OCI-LY1 (cell line): Measurements from ENCODE around the gene CPNE7.

ENCODE experiments used
- H2AFZ ChIP-seq: fragments of 200-600 bp; sonication (generic), shearing (Covaris generic); 2 replicates; pipeline ENCODE4 v1.6.0; 2014; ENCODE audit warnings: antibody characterized with exemption, mild to moderate bottlenecking, low read length
- H3F3A ChIP-seq: fragments of 200-600 bp; sonication (generic), shearing (Covaris generic); 2 replicates; pipeline ENCODE4 v1.6.0; 2014; ENCODE audit warnings: mild to moderate bottlenecking, antibody characterized with exemption, low read length, moderate library complexity; ENCODE audit not compliant: insufficient read depth
- H3K27ac ChIP-seq: fragments of 200-600 bp; sonication (generic); 2 replicates; pipeline ENCODE4 v1.5.1; 2014; ENCODE audit warnings: low read length, mixed run types, mild to moderate bottlenecking, low read depth; ENCODE audit not compliant: poor library complexity, severe bottlenecking
- H3K27me3 ChIP-seq: fragments of 200-600 bp; sonication (generic); 2 replicates; pipeline ENCODE4 v1.6.0; 2014; ENCODE audit warnings: antibody characterized with exemption, mild to moderate bottlenecking, low read length, moderate library complexity; ENCODE audit not compliant: insufficient read depth
- H3K36me3 ChIP-seq: fragments of 200-600 bp; sonication (generic); 2 replicates; pipeline ENCODE4 v1.6.1; 2014; ENCODE audit warnings: mild to moderate bottlenecking, antibody characterized with exemption, low read length, moderate library complexity, mixed read lengths; ENCODE audit not compliant: insufficient read depth
- H3K4me1 ChIP-seq: fragments of 200-600 bp; sonication (generic); 2 replicates; pipeline ENCODE4 v1.5.1; 2014; ENCODE audit warnings: mild to moderate bottlenecking, low read length, moderate library complexity; ENCODE audit not compliant: insufficient read depth, severe bottlenecking
- H3K4me2 ChIP-seq: fragments of 200-600 bp; sonication (generic), shearing (Covaris generic); 2 replicates; pipeline ENCODE4 v1.6.1; 2014; ENCODE audit warnings: low read length
- H3K4me3 ChIP-seq: fragments of 200-600 bp; sonication (generic); 2 replicates; pipeline ENCODE4 v1.5.1; 2014; ENCODE audit warnings: low read length, low read depth, mild to moderate bottlenecking, mixed read lengths; ENCODE audit not compliant: poor library complexity, severe bottlenecking
- H3K79me2 ChIP-seq: fragments of 200-600 bp; shearing (Covaris generic); 2 replicates; pipeline ENCODE4 v1.6.1; 2016; ENCODE audit warnings: mixed run types, low read length, mixed read lengths; ENCODE audit not compliant: insufficient read depth
- H3K9ac ChIP-seq: fragments of 200-600 bp; sonication (generic), shearing (Covaris generic); 2 replicates; pipeline ENCODE4 v1.6.1; 2014; ENCODE audit warnings: mild to moderate bottlenecking, low read length, mixed read lengths
- H3K9me2 ChIP-seq: fragments of 200-600 bp; sonication (generic), shearing (Covaris generic); 2 replicates; pipeline ENCODE4 v1.6.1; 2014; ENCODE audit warnings: low read depth, mild to moderate bottlenecking, low read length, mixed read lengths
- H3K9me3 ChIP-seq: fragments of 200-600 bp; shearing (Covaris generic); 2 replicates; pipeline ENCODE4 v1.6.1; 2014; ENCODE audit warnings: low read length, mixed read lengths
- H4K20me1 ChIP-seq: fragments of 200-600 bp; sonication (generic), shearing (Covaris generic); 2 replicates; pipeline ENCODE4 v1.6.0; 2016; ENCODE audit warnings: mild to moderate bottlenecking, low read length; ENCODE audit not compliant: insufficient read depth
- CTCF ChIP-seq: fragments of 200-600 bp; sonication (generic), shearing (Covaris generic); IDR thresholded peaks from 2 replicates; pipeline ENCODE4 v1.5.1; 2017; ENCODE audit warnings: mild to moderate bottlenecking, antibody characterized with exemption, low read length, moderate library complexity, mixed read lengths
- EZH2 ChIP-seq: fragments of 200-600 bp; sonication (generic), shearing (Covaris generic); IDR thresholded peaks from 2 replicates; pipeline ENCODE4 v1.8.0; 2017; ENCODE audit warnings: borderline replicate concordance, mixed run types, mild to moderate bottlenecking, antibody characterized with exemption, low read length, moderate library complexity, mixed read lengths

CPNE7 gene

GRCh38 chr16:89531821-89532526, 43.6 kb upstream of the CPNE7 start:
- no peaks in the 10 kb centered on the region for H3K27me3 ChIP-seq
- TF ChIP-seq CTCF, result no peak
- peaks cover 19% of the 10 kb centered on the region for H3K4me1 ChIP-seq
- H3K9me3 ChIP-seq, result no peaks in the 10 kb centered on the region
- no peak overlapping the region for H3K27ac ChIP-seq
- H3K79me2 ChIP-seq, result no peaks in the 10 kb centered on the region
- H3K9me2 ChIP-seq, result no peaks in the 10 kb centered on the region
- no peak overlapping the region for H3K9ac ChIP-seq
- no peak overlapping the region for H2AFZ ChIP-seq
- no peaks in the 10 kb centered on the region for H3F3A ChIP-seq
- H3K4me2 ChIP-seq, result no peak overlapping the region
- H4K20me1 ChIP-seq, result no peaks in the 10 kb centered on the region
- H3K4me3 ChIP-seq, result no peak overlapping the region
- peaks cover 82% of the 10 kb centered on the region for H3K36me3 ChIP-seq

GRCh38 chr16:89534252-89534756, 41.3 kb upstream of the CPNE7 start:
- Histone ChIP-seq H3K4me3 (peak overlapping the region; percentile 7), H3F3A (no peaks in the 10 kb centered on the region), H3K9me3 (no peaks in the 10 kb centered on the region), H3K4me2 (peak overlapping the region; percentile 43; the same call in 1 of the 2 replicates), H3K4me1 (peaks cover 19% of the 10 kb centered on the region), H3K27me3 (no peaks in the 10 kb centered on the region), H4K20me1 (no peaks in the 10 kb centered on the region), H3K79me2 (no peaks in the 10 kb centered on the region), H2AFZ (no peak overlapping the region), H3K36me3 (peaks cover 79% of the 10 kb centered on the region), H3K9ac (peak overlapping the region; percentile 37), H3K9me2 (no peaks in the 10 kb centered on the region), H3K27ac (peak overlapping the region; percentile 90)
- TF ChIP-seq CTCF (no peak), EZH2 (no peak)

GRCh38 chr16:89536371-89536770, 39.2 kb upstream of the CPNE7 start:
- peaks cover 74% of the 10 kb centered on the region for H3K36me3 ChIP-seq
- no peak overlapping the region for H3K4me3 ChIP-seq
- H3K27me3 ChIP-seq, result no peaks in the 10 kb centered on the region
- TF ChIP-seq EZH2, result no peak
- no peak for TF ChIP-seq CTCF
- no peak overlapping the region for H3K9ac ChIP-seq
- H3K79me2 ChIP-seq, result no peaks in the 10 kb centered on the region
- H3F3A ChIP-seq, result no peaks in the 10 kb centered on the region
- H3K27ac ChIP-seq, result no peak overlapping the region
- H2AFZ ChIP-seq, result no peak overlapping the region
- peaks cover 19% of the 10 kb centered on the region for H3K4me1 ChIP-seq
- H4K20me1 ChIP-seq, result no peaks in the 10 kb centered on the region
- H3K9me3 ChIP-seq, result no peaks in the 10 kb centered on the region
- H3K9me2 ChIP-seq, result no peaks in the 10 kb centered on the region
- H3K4me2 ChIP-seq, result no peak overlapping the region
